Measurements from ENCODE around the gene MEAF6. TPM values are rescaled to one million over a fixed set of nuclear protein-coding genes. Genes with fewer than 3 reads are reported as not detected.
"Not testable (repeated sequence)": the region's sequence is repeated elsewhere in the genome, so short reads cannot be mapped to it uniquely, and the experiment has no call there.

Gene MEAF6
- total RNA-seq, 4 donors from 2014 or later: 55.2 to 100 (median 78.3) TPM

DNA sequence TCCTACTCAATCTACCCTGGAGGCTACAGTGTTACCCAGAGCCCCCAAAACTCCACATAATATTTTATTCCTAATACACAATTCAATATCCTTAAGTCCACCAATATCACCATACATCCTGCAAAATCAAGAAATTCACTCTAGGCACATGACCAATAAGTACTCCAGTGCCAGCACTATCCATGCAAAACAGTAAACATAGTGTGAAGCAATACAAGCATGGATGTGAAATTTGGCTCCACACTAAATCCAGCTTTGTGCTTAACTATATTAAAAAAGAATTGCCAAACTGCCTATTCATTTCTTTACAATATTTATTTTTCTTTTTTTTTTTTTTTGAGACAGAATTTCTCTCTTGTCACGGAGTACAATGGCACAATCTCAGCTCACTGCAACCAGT, 3.0 kb upstream of the MEAF6 start:
- peaks cover 10 to 22% (median 20%) of the 10 kb centered on the region in 4 donors for H3K4me1 ChIP-seq
- no peaks in the 10 kb centered on the region for H3K9me3 ChIP-seq
- intact Hi-C loops (cut with DNase I): loop anchor here (10.0 kb wide), 2 partner anchors 77 to 167 kb away; partner anchors contain the start of gene GNL2
- TF ChIP-seq EP300 (IDR thresholded peaks at IDR 0.05) (no peak), CTCF (IDR thresholded peaks at IDR 0.05) (no peak), POLR2AphosphoS5 (IDR thresholded peaks at IDR 0.05) (no peak), POLR2A (IDR thresholded peaks at IDR 0.05; ENCODE audit: low read depth) (no peak)
- 87% methylated on average over 1 of the region's 1 CpG for WGBS
- peaks cover 0 to 5% (median 1%) of the 10 kb centered on the region in 4 donors for H3K36me3 ChIP-seq
- no peak for DNase-seq (ENCODE audit: extremely low spot score)
- H3K27ac ChIP-seq (replicated peaks in 1 of 4): no peak overlapping the region
- no peak overlapping the region for H3K4me3 ChIP-seq
- no peaks in the 10 kb centered on the region for H3K27me3 ChIP-seq

GRCh38 chr1:37515185-37516034, 844 bp upstream of the MEAF6 start:
- no peak for TF ChIP-seq POLR2A (IDR thresholded peaks at IDR 0.05; ENCODE audit: low read depth)
- Histone ChIP-seq H3K4me3 (peak overlapping the region; percentile 93 to 98 (median 96)), H3K4me1 (peaks cover 10 to 34% (median 28%) of the 10 kb centered on the region in 4 donors), H3K9me3 (no peaks in the 10 kb centered on the region), H3K36me3 (peaks cover 0 to 27% (median 12%) of the 10 kb centered on the region in 4 donors), H3K27me3 (no peaks in the 10 kb centered on the region), H3K27ac (replicated peaks in 1 of 4) (peak overlapping the region; percentile 92 to 95 (median 94))
- 73% methylated on average over 18 of the region's 18 CpGs for WGBS
- intact Hi-C loops (cut with DNase I): loop anchor here (10.0 kb wide), 2 partner anchors 79 to 169 kb away; partner anchors contain the start of gene GNL2
- no peak for DNase-seq (ENCODE audit: extremely low spot score)

- 4% methylated on average over 19 of the region's 26 CpGs for WGBS
- Histone ChIP-seq H3K27me3 (no peaks in the 10 kb centered on the region), H3K9me3 (no peaks in the 10 kb centered on the region), H3K36me3 (peaks cover 2 to 41% (median 23%) of the 10 kb centered on the region in 4 donors), H3K27ac (replicated peaks in 1 of 4) (peak overlapping the region; percentile 92 to 95 (median 94)), H3K4me3 (peak overlapping the region; percentile 93 to 98 (median 96)), H3K4me1 (peaks cover 10 to 34% (median 28%) of the 10 kb centered on the region in 4 donors)
- no peak for DNase-seq (ENCODE audit: extremely low spot score)
- intact Hi-C loops (cut with DNase I): loop anchor here (10.0 kb wide), 2 partner anchors 81 to 171 kb away; partner anchors contain the start of gene GNL2
- TF ChIP-seq CTCF (IDR thresholded peaks at IDR 0.05): no peak
- TF ChIP-seq POLR2A (IDR thresholded peaks at IDR 0.05; ENCODE audit: low read depth): no peak
- no peak for TF ChIP-seq EP300 (IDR thresholded peaks at IDR 0.05)
- TF ChIP-seq POLR2AphosphoS5 (IDR thresholded peaks at IDR 0.05): no peak
Observed at GRCh38 chr1:37513795-37514349, 694 bp downstream of the MEAF6 start.

GRCh38 chr1:37509181-37509580, 5.4 kb downstream of the MEAF6 start:
- no peaks in the 10 kb centered on the region for H3K27me3 ChIP-seq
- H3K36me3 ChIP-seq: peaks cover 14 to 88% (median 59%) of the 10 kb centered on the region in 4 donors
- H3K4me1 ChIP-seq: peaks cover 10 to 29% (median 21%) of the 10 kb centered on the region in 4 donors
- no peak for DNase-seq (ENCODE audit: extremely low spot score)
- TF ChIP-seq CTCF (IDR thresholded peaks at IDR 0.05) (no peak), POLR2AphosphoS5 (IDR thresholded peaks at IDR 0.05) (no peak), POLR2A (IDR thresholded peaks at IDR 0.05; ENCODE audit: low read depth) (no peak), EP300 (IDR thresholded peaks at IDR 0.05) (no peak)
- H3K9me3 ChIP-seq: no peaks in the 10 kb centered on the region
- intact Hi-C loops (cut with DNase I): no loop called here
- 87% methylated on average over 4 of the region's 4 CpGs for WGBS
- no peak overlapping the region for H3K27ac ChIP-seq (replicated peaks in 1 of 4)
- no peak overlapping the region for H3K4me3 ChIP-seq

DNA sequence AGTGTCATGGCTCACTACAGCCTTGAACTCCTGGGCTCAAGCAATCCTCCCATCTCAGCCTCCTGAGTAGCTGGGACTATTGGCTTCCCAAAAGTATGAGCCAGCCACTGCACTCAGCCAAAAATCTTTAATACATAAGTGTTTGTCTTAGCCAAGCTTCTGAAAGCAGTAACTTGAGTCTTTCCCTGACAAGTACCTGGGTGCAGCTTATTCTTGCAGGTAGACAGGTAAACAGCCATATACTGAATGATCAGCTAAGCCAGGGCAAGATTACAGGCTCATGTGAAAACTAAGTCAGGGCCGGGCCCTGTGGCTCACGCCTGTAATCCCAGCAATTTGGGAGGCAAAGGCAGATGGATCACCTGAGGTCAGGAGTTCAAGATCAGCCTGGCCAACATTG, 7.8 kb downstream of the MEAF6 start:
- Histone ChIP-seq H3K4me3 (no peak overlapping the region), H3K27me3 (no peaks in the 10 kb centered on the region), H3K4me1 (peaks cover 0 to 7% (median 2%) of the 10 kb centered on the region in 4 donors), H3K9me3 (no peaks in the 10 kb centered on the region), H3K27ac (replicated peaks in 1 of 4) (no peak overlapping the region), H3K36me3 (peaks cover 19 to 95% (median 65%) of the 10 kb centered on the region in 4 donors)
- intact Hi-C loops (cut with DNase I): no loop called here
- no peak for TF ChIP-seq POLR2AphosphoS5 (IDR thresholded peaks at IDR 0.05)
- no peak for TF ChIP-seq POLR2A (IDR thresholded peaks at IDR 0.05; ENCODE audit: low read depth)
- no peak for TF ChIP-seq CTCF (IDR thresholded peaks at IDR 0.05)
- TF ChIP-seq EP300 (IDR thresholded peaks at IDR 0.05): no peak
- no peak for DNase-seq (ENCODE audit: extremely low spot score)
- 86% methylated on average over 2 of the region's 2 CpGs for WGBS

DNA sequence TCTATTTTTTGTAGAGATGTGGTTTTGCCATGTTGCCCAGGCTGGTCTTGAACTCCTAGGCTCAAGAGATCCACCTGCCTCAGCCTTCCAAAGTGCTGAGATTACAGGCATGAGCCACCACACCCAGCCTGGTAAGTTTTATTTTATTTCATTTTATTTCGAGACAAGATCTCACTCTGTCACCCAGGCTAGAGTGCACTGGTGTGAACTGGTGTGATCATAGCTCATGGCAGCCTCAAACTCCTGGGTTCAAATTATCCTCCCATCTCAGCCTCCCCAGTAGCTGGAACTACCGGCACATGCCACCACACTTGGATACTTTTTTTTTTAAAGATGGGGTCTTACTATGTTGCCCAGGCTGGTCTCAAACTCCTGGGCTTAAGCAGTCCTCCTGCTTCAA, 11.8 kb downstream of the MEAF6 start:
- H3K27me3 ChIP-seq; H3K4me3 ChIP-seq; H3K27ac ChIP-seq (replicated peaks in 1 of 4); DNase-seq (ENCODE audit: extremely low spot score); intact Hi-C loops (cut with DNase I); H3K9me3 ChIP-seq: not testable (repeated sequence)
- Histone ChIP-seq H3K36me3 (peaks cover 23 to 77% (median 60%) of the 10 kb centered on the region in 4 donors), H3K4me1 (peaks cover 22 to 25% (median 24%) of the 10 kb centered on the region in 4 donors)
- 100% methylated on average over 2 of the region's 2 CpGs for WGBS
